Caco-2 (cell line): ENCODE data around the gene SHISAL2A. TPM values are rescaled to one million over a fixed set of nuclear protein-coding genes. Genes with fewer than 3 reads are reported as not detected.

Source experiments
- BruUV-seq: library from RNA; stranded (reverse); fragments of 400-500 nt; replicated peaks from 2 replicates; lab custom pipeline; 2021; lab: Mats Ljungman, UMichigan
- CTCF ChIA-PET: fragments of 300-600 bp; sonication (Branson Sonifier 250); formaldehyde crosslinking; loops from one replicate; lab custom pipeline; 2022; ENCODE audit warnings: antibody characterized with exemption; lab: Charles Lee
- POLR2A ChIA-PET: fragments of 300-600 bp; sonication (Branson Sonifier 250); formaldehyde crosslinking; loops from one replicate; lab custom pipeline; 2022; ENCODE audit warnings: antibody characterized with exemption; lab: Charles Lee
- DNase-seq, 2 experiments: peaks; one replicate each; pipeline versions ENCODE4 v3.0.0 to v3.0.0-alpha.2; 2020 to 2022
- H3K27me3 ChIP-seq: replicated peaks from 2 replicates; pipeline ENCODE4 v1.6.0; 2011; ENCODE audit warnings: low read length; ENCODE audit not compliant: control insufficient read depth, insufficient read depth
- H3K36me3 ChIP-seq: 2 replicates; pipeline ENCODE4 v1.5.1; 2011; ENCODE audit warnings: low read length; ENCODE audit not compliant: control insufficient read depth, insufficient read depth
- H3K4me1 ChIP-seq: fragments of 250-450 bp; sonication (Bioruptor Pico); 2 replicates; pipeline ENCODE4 v1.5.1; 2020; ENCODE audit warnings: mild to moderate bottlenecking
- H3K4me3 ChIP-seq: 2 replicates; pipeline ENCODE4 v1.5.1; 2011; ENCODE audit warnings: low read depth, mild to moderate bottlenecking, control low read depth, low read length
- H3K9me3 ChIP-seq: fragments of 250-450 bp; sonication (Bioruptor Pico); 2 replicates; pipeline ENCODE4 v1.5.1; 2020; ENCODE audit warnings: mild to moderate bottlenecking, moderate library complexity
- H3K27ac Mint-ChIP-seq: one replicate; pipeline ENCODE4 v1.8.0; 2022; ENCODE audit warnings: mixed read lengths; ENCODE audit not compliant: unreplicated experiment
- H3K27me3 Mint-ChIP-seq: one replicate; pipeline ENCODE4 v1.8.0; 2022; ENCODE audit warnings: mixed read lengths; ENCODE audit not compliant: insufficient read depth, unreplicated experiment
- H3K36me3 Mint-ChIP-seq: one replicate; pipeline ENCODE4 v1.8.0; 2022; ENCODE audit warnings: mild to moderate bottlenecking, mixed read lengths; ENCODE audit not compliant: insufficient read depth, unreplicated experiment
- H3K4me1 Mint-ChIP-seq: one replicate; pipeline ENCODE4 v1.8.0; 2022; ENCODE audit warnings: low read depth, mixed read lengths; ENCODE audit not compliant: unreplicated experiment
- H3K4me3 Mint-ChIP-seq: one replicate; pipeline ENCODE4 v1.8.0; 2022; ENCODE audit warnings: mild to moderate bottlenecking, moderate library complexity, mixed read lengths; ENCODE audit not compliant: unreplicated experiment
- H3K9me3 Mint-ChIP-seq: one replicate; pipeline ENCODE4 v1.8.0; 2022; ENCODE audit warnings: mixed read lengths; ENCODE audit not compliant: unreplicated experiment
- intact Hi-C: fragments of 100-400 bp; cut with micrococcal nuclease; formaldehyde crosslinking; loops from one replicate; pipeline ENCODE4 v1.10.0; 2022; ENCODE audit not compliant: unreplicated experiment
- total RNA-seq: library from RNA; stranded (reverse); gene quantifications from 2 replicates; pipeline ENCODE4 v1.2.3, GENCODE V29; 2022
- TF ChIP-seq, protein P1 (sequence below), 2 experiments: fragments of 200-600 bp in 1 of 2; IDR thresholded peaks; 1 replicate in 1 of 2; 2 replicates in 1 of 2; pipeline versions ENCODE4 v1.5.1 to v1.8.0; 2011 to 2022; ENCODE audit warnings: antibody characterized with exemption in 1 of 2, control low read depth in 1 of 2, inconsistent platforms in 1 of 2, low read depth in 1 of 2, low read length in 1 of 2, mild to moderate bottlenecking in 1 of 2, moderate library complexity in 1 of 2; ENCODE audit not compliant: insufficient read depth in 1 of 2, severe bottlenecking in 1 of 2, unreplicated experiment in 1 of 2

The SHISAL2A gene
- total RNA-seq, 1 experiment from 2014 or later: 3.7 TPM

DNA sequence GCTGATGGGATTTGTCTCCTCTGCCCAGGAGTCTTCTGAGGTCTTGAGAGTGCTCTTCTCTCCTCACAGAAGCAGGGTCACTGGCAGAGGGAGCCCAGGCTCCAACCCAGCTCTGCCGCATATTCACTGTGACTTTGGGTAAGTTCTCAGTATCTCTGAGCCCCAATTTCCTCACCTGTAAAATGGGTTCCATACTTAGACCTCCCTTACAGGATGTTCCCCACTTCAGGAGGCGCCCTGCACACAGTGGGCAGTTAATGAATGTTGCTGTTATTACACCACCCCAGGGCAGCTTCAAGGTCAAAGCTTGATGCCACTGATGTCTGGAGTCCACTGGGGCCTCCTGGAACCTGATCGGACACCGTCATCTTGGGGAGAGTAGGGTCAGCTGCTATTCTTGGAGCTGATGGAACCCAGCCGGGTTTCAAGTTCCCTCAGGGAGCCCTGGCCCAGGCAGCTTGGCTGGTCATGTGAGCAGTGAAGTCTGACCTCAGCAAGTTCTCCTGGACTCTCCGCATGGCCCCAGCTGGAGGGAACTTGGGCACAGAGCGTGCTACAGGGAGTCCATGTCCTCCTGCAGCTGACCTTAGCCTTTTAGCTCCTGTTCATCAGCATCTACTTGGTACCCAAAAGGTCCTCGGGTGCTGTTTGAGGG, 43.4 kb downstream of the SHISAL2A start:
- Mint-ChIP-seq H3K27me3 (no peaks in the 10 kb centered on the region), H3K27ac (no peak overlapping the region), H3K4me1 (peaks cover 6% of the 10 kb centered on the region), H3K9me3 (no peaks in the 10 kb centered on the region), H3K4me3 (no peak overlapping the region), H3K36me3 (no peaks in the 10 kb centered on the region)
- DNase-seq: no peak
- TF ChIP-seq, protein P1, sequence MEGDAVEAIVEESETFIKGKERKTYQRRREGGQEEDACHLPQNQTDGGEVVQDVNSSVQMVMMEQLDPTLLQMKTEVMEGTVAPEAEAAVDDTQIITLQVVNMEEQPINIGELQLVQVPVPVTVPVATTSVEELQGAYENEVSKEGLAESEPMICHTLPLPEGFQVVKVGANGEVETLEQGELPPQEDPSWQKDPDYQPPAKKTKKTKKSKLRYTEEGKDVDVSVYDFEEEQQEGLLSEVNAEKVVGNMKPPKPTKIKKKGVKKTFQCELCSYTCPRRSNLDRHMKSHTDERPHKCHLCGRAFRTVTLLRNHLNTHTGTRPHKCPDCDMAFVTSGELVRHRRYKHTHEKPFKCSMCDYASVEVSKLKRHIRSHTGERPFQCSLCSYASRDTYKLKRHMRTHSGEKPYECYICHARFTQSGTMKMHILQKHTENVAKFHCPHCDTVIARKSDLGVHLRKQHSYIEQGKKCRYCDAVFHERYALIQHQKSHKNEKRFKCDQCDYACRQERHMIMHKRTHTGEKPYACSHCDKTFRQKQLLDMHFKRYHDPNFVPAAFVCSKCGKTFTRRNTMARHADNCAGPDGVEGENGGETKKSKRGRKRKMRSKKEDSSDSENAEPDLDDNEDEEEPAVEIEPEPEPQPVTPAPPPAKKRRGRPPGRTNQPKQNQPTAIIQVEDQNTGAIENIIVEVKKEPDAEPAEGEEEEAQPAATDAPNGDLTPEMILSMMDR (IDR thresholded peaks at IDR 0.05; ENCODE audit: insufficient read depth in 1 of 2, low read depth in 1 of 2, low read length in 1 of 2, severe bottlenecking in 1 of 2, unreplicated experiment in 1 of 2): no peak
- BruUV-seq: no TSS peak
- intact Hi-C loops: no loop called here
- Histone ChIP-seq H3K36me3 (no peaks in the 10 kb centered on the region), H3K4me3 (no peak overlapping the region), H3K9me3 (no peaks in the 10 kb centered on the region), H3K27me3 (no peaks in the 10 kb centered on the region), H3K4me1 (peaks cover 11% of the 10 kb centered on the region; the same call in 1 of the 2 replicates)
- CTCF ChIA-PET: no interaction called here
- POLR2A ChIA-PET: no interaction called here

DNA sequence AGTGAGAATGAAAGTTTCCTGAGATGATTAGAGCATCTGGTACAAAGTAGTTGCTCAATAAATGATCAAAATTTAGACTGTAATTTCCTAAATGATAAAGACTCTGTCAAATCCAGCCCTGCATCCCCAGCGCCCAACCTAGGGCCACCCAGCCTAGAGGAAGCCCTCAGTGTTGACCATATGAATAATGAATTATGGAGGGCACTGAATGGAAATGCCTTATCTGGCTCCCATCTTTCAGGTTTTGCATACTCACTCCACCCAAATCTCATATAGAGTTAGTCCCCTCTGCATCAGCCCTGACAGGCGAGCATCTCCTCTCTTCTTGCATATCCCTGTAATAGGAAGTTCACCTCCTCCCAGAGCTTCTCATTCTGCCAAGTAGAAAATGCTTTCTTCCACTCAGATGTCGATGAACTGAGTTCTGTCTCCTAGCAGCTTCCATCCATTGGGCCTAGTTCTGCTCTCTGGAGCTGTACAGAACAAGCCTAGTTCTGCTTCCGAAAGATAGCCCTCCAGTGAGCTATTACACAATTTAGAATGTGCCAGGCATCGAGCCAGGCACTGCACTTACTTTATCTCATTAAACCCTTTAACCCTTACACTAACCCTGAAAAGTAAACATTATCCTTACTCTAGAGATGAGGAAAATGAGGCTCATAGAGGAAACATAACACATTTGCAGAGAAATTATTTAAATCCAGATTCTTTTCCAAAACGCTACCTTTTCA, 44.3 kb downstream of the SHISAL2A start:
- Histone ChIP-seq H3K36me3 (no peaks in the 10 kb centered on the region), H3K27me3 (no peaks in the 10 kb centered on the region), H3K4me3 (no peak overlapping the region), H3K4me1 (peaks cover 11% of the 10 kb centered on the region; the same call in 1 of the 2 replicates), H3K9me3 (no peaks in the 10 kb centered on the region)
- intact Hi-C loops: no loop called here
- Mint-ChIP-seq H3K4me1 (peaks cover 6% of the 10 kb centered on the region), H3K27me3 (no peaks in the 10 kb centered on the region), H3K27ac (no peak overlapping the region), H3K9me3 (no peaks in the 10 kb centered on the region), H3K36me3 (no peaks in the 10 kb centered on the region), H3K4me3 (no peak overlapping the region)
- POLR2A ChIA-PET: no interaction called here
- DNase-seq: no peak
- CTCF ChIA-PET: interaction anchor here (0.7 kb wide), 1 partner anchor 44 kb away, joined by 3 read pairs; the partner anchor contains the start of gene SHISAL2A
- no TSS peak for BruUV-seq
- TF ChIP-seq, protein P1 (IDR thresholded peaks at IDR 0.05; ENCODE audit: insufficient read depth in 1 of 2, low read depth in 1 of 2, low read length in 1 of 2, severe bottlenecking in 1 of 2, unreplicated experiment in 1 of 2): no peak

DNA sequence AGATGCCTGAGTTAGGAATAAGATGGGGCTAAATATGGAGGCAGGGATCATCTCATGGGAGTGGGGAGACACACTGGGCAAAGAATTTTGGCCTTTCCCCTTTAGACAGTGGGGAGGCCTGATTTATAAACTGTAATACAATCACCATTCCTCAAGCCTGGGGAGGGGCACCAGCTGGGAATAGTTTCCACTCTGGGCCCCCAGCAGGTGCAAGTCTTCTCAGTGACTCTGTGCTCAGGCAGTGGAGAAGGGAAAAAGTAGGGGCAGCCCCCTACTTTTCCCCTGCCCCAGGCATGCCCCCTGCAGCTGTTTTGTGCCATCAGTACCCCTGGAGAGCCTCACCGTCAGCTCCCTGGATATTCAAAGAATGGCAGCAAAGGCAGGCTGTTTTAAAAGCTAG, 46.1 kb downstream of the SHISAL2A start:
- no peak for DNase-seq
- Histone ChIP-seq H3K36me3 (no peaks in the 10 kb centered on the region), H3K27me3 (no peaks in the 10 kb centered on the region), H3K4me3 (no peak overlapping the region), H3K4me1 (peaks cover 10% of the 10 kb centered on the region; the same call in 1 of the 2 replicates), H3K9me3 (no peaks in the 10 kb centered on the region)
- peaks cover 4% of the 10 kb centered on the region for H3K36me3 Mint-ChIP-seq
- no peaks in the 10 kb centered on the region for H3K9me3 Mint-ChIP-seq
- no peak overlapping the region for H3K4me3 Mint-ChIP-seq
- intact Hi-C loops: no loop called here
- no peaks in the 10 kb centered on the region for H3K27me3 Mint-ChIP-seq
- ChIA-PET CTCF (no interaction called here), POLR2A (no interaction called here)
- H3K4me1 Mint-ChIP-seq: peaks cover 6% of the 10 kb centered on the region
- TF ChIP-seq, protein P1 (IDR thresholded peaks at IDR 0.05; ENCODE audit: insufficient read depth in 1 of 2, low read depth in 1 of 2, low read length in 1 of 2, severe bottlenecking in 1 of 2, unreplicated experiment in 1 of 2): no peak
- no peak overlapping the region for H3K27ac Mint-ChIP-seq
- BruUV-seq: no TSS peak
